AG04449 (cell line): ENCODE measurements around the gene NEURL1.
A peak's percentile ranks its signal among the peaks of the same experiment; 100 is the strongest.

Source experiments
- CTCF ChIA-PET: fragments of 350-600 bp; formaldehyde crosslinking; extraction: SDS; loops from one replicate; lab custom pipeline; 2021; ENCODE audit warnings: antibody characterized with exemption; lab: Yijun Ruan, JAX
- POLR2A ChIA-PET: fragments of 400-600, 350-600 bp; formaldehyde crosslinking; extraction: SDS; loops from one replicate; lab custom pipeline; 2020; ENCODE audit warnings: antibody characterized with exemption, inconsistent platforms; lab: Yijun Ruan, JAX
- DNase-seq: peaks from one replicate; pipeline ENCODE4 v3.0.0-alpha.2; 2010; ENCODE audit warnings: low read depth, low spot score
- H3K4me3 ChIP-seq: 2 replicates; pipeline ENCODE4 v1.5.1; 2011; ENCODE audit warnings: low read depth, mild to moderate bottlenecking, control low read depth, low read length
- TF ChIP-seq, protein P1 (sequence below): IDR thresholded peaks from one replicate; pipeline ENCODE4 v1.5.1; 2011; ENCODE audit warnings: mild to moderate bottlenecking, moderate library complexity, low read length, control low read depth, inconsistent platforms; ENCODE audit not compliant: insufficient read depth; ENCODE audit errors: missing control alignments

The NEURL1 gene

DNA sequence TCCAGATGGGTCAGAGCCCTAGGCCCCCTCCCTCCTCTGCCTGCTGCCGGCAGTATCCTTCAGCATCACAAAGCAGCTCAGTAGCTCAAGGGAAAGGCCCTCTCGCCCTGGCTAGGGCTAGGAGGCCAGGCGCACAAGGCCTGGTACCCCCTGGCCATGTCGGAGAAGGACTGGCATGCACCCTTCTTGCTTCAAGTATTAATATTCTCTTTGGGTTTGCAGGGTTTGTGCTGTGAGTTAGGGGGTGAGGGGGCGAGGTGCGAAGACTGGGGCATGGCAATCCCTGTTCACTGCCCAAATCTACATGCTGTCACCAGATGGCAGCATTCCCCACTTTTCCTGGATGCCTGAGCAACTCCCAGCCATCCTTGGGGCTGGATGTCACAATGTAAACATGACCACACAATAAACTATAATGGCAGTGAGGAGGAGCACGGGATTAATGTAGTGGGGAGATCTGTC lies 105.2 kb downstream of the NEURL1 start:
- POLR2A ChIA-PET, result interaction anchor here (0.7 kb wide), 1 partner anchor 87 kb away, joined by 4 read pairs; no protein-coding TSS in a partner anchor
- peak; percentile 28 for DNase-seq
- H3K4me3 ChIP-seq, result no peak overlapping the region
- CTCF ChIA-PET, result interaction anchor here (0.6 to 21.5 kb wide), 27 partner anchors 10 to 289 kb away, joined by 3 to 447 read pairs (median 4); partner anchors contain the start of gene SH3PXD2A
- TF ChIP-seq, protein P1, sequence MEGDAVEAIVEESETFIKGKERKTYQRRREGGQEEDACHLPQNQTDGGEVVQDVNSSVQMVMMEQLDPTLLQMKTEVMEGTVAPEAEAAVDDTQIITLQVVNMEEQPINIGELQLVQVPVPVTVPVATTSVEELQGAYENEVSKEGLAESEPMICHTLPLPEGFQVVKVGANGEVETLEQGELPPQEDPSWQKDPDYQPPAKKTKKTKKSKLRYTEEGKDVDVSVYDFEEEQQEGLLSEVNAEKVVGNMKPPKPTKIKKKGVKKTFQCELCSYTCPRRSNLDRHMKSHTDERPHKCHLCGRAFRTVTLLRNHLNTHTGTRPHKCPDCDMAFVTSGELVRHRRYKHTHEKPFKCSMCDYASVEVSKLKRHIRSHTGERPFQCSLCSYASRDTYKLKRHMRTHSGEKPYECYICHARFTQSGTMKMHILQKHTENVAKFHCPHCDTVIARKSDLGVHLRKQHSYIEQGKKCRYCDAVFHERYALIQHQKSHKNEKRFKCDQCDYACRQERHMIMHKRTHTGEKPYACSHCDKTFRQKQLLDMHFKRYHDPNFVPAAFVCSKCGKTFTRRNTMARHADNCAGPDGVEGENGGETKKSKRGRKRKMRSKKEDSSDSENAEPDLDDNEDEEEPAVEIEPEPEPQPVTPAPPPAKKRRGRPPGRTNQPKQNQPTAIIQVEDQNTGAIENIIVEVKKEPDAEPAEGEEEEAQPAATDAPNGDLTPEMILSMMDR, result peak; percentile 75

DNA sequence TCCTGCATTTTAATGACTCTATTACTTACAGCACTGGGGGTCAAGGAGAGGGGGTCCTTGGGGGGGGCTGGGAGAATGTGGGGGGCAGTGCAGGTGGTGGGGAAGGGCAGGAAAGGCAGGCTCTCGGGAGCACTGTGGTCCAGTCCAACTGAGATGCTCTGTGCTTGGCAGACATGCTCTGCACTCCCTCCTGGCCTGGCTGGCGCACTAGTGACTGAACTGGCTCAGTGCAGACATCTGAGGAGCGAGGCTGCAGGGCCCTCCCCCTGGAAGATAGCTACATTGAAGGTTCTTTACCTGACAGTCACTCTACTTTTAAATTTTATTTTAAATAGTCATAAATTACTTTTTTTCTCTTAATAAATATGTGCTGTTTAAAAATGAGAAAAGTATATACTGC lies 105.7 kb downstream of the NEURL1 start:
- no peak overlapping the region for H3K4me3 ChIP-seq
- ChIA-PET CTCF (interaction anchor here (0.7 to 21.5 kb wide), 23 partner anchors 10 to 288 kb away, joined by 3 to 447 read pairs (median 4); partner anchors contain the start of gene SH3PXD2A), POLR2A (no interaction called here)
- TF ChIP-seq, protein P1, result no peak
- no peak for DNase-seq

DNA sequence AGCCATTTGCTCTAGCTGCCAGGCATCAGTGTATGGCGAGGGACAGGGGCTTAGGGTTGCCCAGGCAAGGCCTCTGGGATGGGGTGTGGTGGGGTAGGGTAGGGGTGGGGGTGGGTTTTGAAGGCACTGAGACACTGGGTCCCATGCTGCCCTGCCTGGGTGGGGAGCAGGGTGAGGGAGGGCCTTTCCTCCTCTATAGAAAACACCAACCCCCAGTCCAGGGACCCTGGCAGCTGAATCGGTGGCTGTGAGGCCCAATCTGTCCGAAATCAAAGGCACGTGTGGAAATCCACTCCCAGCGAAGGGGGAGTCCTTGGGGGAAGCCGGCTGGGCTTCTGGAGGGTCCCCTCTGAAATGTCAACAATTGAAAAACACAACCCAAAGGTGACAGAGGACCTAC lies 106.4 kb downstream of the NEURL1 start:
- TF ChIP-seq, protein P1, result no peak
- ChIA-PET POLR2A (no interaction called here), CTCF (interaction anchor here (0.8 to 21.5 kb wide), 14 partner anchors 11 to 269 kb away, joined by 3 to 447 read pairs (median 4); no protein-coding TSS in a partner anchor)
- H3K4me3 ChIP-seq, result no peak overlapping the region
- DNase-seq, result no peak

DNA sequence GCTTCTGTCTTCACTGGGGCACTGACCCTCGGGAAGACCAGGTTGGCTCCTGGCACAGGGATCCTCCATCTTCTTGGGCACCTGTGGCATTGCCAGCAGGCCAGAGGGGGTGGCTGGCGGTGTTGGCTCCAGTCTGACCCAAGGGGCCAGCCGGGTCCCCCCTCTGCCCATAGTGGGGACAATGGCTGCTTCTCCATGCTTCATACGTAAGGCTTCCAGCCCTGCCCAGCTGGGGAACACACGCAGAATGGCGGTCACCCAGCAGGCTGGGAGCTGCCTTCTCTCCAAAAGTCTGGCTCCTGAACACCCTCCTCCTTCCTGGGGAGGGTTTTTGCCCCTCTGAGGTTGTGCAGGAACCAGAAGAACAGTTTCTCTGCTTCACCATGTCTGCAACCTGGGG lies 106.8 kb downstream of the NEURL1 start:
- ChIA-PET CTCF (interaction anchor here (1.4 to 21.5 kb wide), 5 partner anchors 11 to 269 kb away, joined by 3 to 447 read pairs (median 22); no protein-coding TSS in a partner anchor), POLR2A (no interaction called here)
- DNase-seq, result no peak
- TF ChIP-seq, protein P1, result no peak
- no peak overlapping the region for H3K4me3 ChIP-seq

DNA sequence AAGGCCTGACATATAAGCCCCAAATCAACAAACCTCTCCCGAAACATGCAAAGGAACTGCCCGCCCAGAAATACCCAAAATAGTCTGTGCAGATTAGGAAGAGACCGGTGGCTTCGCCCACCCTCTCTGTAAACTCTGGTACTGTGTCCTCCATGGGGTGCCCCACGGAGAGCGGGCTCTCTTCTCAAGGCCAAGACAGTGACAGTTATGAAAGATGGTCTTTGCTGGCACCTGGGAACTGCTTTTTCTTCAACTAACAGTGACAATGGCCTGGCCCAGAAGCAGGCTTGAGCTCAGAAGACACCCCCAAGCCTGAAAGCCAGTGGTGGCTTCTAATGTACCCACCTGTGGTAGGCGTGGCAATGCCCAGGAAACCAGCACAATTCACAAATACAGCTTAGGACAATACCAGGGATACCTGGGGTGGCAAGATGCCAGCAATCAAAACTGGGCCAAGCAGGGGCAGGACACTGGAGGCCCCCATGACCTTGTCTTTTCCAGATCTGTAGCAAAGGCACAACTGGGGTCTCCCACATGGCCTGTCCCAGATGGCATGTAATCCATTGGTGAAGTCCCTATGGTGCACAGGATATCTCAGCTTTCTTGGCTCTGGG lies 107.6 kb downstream of the NEURL1 start:
- CTCF ChIA-PET, result interaction anchor here (0.6 to 21.5 kb wide), 5 partner anchors 8 to 111 kb away, joined by 3 to 447 read pairs (median 11); no protein-coding TSS in a partner anchor
- TF ChIP-seq, protein P1, result no peak
- H3K4me3 ChIP-seq, result no peak overlapping the region
- no peak for DNase-seq
- POLR2A ChIA-PET, result no interaction called here
